ENCODE measurements around the gene LONRF3. TPM values are rescaled to one million over a fixed set of nuclear protein-coding genes. Genes with fewer than 3 reads are reported as not detected.

LONRF3 gene
- 2.3 and 3.9 TPM in 2 replicates for total RNA-seq

DNA sequence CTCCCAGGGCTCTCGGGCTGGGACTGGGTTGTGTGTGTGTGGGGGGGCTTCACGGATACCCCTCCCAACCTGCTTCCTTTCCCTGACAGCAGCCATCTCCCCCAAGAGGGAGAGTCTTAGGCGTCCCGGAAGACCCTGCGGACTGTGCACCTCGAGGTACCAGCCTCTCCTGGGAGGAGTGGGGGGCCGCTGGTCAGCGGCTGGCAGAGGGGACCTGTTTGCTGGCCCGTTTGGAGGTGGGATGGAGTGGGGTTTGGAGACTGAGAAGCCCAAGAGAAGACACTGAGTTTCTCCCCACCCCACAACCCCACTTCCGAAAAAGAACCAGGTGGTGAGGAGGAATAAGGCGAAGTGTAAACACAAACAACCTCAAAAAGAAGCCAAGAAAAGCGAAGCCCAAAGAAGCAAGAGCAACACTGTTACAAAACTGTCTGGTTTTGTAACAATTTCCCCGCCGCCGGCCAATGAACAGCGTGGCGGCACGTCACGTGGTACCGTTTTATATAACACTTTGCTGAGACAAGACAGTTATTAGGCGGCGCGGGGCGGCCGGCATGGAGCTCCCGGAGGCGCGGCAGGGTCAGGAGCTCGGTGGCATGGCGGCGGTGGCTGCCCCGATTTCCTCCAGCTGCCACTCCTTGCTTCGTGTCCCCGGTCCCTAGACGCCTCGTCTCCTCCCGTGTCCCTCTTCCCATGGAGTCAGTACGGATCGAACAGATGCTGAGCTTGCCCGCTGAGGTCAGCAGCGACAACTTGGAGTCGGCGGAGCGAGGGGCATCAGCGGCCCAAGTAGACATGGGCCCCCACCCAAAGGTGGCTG, at the start of gene LONRF3:
Gene LONRF3 (plus strand): TSS at position 531 of the 820 bp plus-strand sequence. CDS start 163 bp downstream, at position 694.

Other genes starting within 250 kb of the LONRF3 start
- 51.7 and 58.1 TPM in 2 replicates for gene IL13RA1, start 247.0 kb upstream of the LONRF3 start, total RNA-seq
- 0.33 TPM in 1 of 2 replicates, not detected in the other for gene ZCCHC12, start 150.8 kb upstream of the LONRF3 start, total RNA-seq
- not detected in 2 replicates for gene CT47C1, start 98.4 kb downstream of the LONRF3 start, total RNA-seq
- gene KIAA1210, start 153.2 kb downstream of the LONRF3 start, total RNA-seq, result not detected in 2 replicates

Data from mammary microvascular endothelial cell (primary cell).